Fibroblast of skin of right biceps (primary cell): ENCODE results near the gene XPR1.
"Not testable (repeated sequence)": the region's sequence is repeated elsewhere in the genome, so short reads cannot be mapped to it uniquely, and the experiment has no call there.

ENCODE experiments used
- DNase-seq: peaks from one replicate; pipeline ENCODE4 v3.0.0-alpha.2; 2013

The XPR1 gene

DNA sequence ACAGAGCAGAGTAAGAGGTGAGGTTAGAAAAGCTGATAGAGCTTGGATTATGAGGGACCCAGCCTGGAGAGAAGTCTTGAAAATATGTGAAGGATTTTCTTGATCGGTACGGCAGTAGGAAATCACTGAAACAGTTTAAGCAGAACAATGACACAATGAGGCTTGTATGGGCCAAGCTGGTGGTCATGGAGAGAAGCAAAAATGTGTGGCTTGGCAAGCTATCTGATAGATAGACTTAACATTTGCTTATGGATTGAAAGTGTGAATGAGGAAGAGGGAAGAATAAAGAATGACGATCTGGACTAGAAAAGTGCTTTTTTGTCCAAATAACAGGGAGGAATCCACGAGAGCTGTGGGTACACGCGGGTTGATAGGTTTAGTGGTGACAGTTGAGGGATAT, 15.4 kb upstream of the XPR1 start:
- DNase-seq = peak; percentile 23

DNA sequence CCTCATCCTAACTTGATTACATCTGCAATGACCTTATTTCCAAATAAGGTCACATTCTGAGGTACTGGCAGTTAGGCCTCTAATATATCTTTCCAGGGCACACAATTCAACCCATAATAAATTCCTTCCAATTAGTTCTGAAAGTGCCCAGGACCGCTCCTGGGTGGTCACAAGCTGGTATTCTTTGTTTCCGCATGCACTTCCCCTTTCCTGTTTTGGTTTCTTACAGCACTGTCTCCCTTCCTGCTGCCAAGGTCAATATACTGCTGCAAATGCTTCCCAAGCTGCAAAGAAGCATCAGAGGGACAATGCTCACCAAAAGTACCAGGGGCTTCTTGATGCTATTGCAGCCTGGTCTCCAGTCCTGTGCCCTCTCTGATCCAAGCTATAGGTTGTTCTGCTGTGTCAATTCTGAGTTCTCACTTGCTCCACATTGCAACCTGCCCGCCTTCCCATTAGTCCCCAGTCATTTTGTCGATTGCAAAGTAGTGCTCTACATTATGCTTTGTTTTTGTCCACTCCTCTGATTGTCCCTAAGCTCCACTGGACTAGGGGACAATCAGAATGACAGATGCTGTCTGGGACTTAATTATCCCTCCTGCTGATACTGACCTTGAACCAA, 13.9 kb upstream of the XPR1 start:
- no peak for DNase-seq

DNA sequence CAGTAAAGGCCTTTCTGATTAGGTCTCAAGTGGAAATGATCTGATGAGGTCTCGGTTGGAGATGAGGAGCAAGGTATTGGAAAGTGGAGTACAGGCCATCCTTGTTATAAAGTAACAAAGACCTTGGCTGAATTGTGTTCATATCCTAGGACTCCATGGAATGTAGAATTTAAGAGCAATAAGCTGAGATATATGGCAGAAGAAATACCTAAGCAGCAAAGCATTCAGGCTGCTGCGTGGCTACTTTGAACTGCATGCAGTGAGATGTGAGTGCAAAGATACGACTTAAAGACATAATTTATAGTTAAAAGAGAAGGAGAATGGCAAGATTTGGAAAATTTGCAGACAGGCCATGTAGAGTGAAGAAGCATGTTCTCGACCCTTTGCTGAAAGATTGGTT, 11.2 kb upstream of the XPR1 start:
- no peak for DNase-seq

DNA sequence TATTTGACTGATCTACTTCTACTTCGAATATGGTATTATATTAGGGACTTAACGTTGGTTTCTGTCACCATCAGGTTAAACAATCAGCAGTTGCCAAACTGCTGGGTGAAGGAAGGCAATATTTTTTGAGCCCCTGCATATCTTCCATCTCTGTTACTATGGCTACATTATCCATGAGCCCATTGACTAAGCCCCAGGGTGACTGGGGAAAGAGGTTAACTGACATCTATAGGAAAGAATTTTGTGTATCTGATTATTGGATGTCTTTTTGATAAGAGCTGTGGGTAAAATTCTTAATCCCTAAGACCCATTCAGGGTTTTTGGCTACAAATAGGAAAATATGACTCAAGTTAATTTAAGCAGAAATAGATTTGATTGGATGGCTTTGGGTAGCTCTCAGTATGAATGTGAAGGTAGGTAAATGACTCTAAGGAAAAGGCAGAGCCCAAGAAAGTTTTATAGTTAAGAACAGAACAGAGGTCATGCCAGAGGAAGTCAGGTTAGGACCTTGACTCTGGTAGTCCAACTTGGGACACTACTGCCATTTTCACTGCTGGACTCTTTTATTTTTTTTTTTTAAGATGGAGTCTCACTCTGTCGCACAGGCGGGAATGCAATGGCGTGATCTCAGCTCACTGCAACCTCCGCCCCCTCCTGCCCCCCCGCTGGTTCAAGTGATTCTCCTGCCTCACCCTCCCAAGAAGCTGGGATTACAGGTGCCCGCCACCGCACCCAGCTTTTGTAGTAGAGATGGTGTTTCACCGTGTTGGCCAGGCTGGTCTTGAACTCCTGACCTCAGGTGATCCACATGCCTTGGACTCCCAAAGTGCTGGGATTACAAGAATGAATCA, 8.9 kb upstream of the XPR1 start:
- no peak for DNase-seq

DNA sequence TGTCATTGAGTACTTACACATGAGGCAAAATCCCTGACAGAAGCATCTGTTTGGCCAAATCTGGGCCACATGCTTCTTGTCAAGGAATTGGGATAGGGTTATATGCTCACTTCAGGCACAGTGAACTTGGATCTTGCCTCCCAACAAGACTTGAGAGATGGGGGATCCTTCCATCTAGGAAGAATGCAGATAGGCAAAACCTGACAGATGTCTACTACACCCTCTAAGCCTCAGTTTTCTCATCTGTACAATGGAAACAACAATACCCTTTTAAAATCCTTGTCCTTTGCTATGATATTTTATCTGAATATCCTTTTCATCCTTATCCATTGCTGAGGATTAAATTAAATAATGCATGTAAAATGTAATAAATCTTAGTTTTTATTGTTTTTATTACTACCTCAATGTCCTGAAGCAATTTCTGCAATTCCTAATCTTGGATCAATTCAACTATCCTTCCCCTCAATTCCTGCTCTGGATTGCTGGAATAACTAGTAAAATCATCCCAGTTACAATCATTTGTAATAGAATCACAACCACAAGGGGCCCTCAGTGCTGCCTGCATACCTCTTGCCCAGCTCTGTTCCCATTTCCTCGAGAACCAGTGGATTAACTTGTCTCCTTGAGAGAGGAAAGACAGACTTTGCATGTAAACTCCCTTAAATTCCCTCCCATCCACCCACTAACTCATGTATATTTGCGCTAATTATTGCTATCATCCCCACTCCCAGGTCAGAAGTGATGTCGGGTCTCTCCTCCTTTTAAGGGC, 8.1 kb upstream of the XPR1 start:
- peak; percentile 20 for DNase-seq

DNA sequence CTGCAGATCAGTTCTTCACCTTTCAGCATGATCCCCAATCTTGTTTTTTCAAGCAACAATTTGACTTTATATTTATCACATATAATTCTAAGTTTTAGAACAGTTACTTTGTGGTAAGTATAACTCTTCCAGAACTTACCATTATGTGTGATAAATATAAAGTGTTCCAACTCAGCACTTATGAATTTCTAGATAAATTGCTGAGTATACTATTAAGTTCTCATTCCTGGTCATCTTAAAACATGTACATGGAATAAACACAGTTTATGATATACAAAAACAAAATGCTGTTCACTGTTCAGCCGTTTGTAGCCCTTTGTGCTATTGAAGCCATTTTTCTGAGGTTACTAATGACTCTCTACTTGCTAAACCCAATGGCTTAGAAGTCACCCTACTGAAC, 5.1 kb upstream of the XPR1 start:
- DNase-seq = no peak

DNA sequence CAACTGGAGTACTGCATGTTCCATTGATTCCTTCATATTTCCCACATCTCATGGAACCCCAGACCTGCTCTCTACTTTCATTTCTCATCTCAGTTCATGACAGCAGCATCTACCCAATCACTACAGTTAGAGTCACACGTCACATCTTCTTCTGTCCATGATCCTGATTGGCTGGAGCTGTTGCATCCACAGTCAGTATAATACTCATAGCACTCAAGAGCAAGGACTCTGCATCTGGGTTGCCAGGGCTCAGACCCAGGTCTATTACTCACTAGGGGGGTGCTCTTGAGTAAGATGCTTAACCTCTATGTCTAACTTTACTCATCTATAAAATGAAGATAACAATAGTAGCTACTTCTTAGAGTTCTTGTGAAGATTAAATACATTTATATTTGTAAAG, 4.4 kb upstream of the XPR1 start:
- peak; percentile 16 for DNase-seq

DNA sequence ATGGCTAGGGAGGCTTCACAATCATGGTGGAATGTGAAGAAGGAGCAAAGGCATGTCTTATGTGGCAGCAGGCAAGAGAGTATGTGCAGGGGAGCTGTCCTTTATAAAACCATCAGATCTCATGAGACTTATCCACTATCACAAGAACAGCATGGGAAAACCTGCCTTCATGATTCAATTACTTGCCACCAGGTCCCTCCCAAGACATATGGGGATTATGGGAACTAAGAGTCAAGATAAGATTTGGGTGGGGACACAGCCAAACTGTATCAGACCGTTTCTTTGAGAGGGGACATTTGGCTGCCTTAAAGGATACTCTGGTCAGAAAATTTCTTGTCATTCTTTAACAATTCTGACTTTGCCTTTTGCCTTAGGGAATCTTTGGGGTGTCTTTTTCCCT, 3.2 kb upstream of the XPR1 start:
- no peak for DNase-seq

DNA sequence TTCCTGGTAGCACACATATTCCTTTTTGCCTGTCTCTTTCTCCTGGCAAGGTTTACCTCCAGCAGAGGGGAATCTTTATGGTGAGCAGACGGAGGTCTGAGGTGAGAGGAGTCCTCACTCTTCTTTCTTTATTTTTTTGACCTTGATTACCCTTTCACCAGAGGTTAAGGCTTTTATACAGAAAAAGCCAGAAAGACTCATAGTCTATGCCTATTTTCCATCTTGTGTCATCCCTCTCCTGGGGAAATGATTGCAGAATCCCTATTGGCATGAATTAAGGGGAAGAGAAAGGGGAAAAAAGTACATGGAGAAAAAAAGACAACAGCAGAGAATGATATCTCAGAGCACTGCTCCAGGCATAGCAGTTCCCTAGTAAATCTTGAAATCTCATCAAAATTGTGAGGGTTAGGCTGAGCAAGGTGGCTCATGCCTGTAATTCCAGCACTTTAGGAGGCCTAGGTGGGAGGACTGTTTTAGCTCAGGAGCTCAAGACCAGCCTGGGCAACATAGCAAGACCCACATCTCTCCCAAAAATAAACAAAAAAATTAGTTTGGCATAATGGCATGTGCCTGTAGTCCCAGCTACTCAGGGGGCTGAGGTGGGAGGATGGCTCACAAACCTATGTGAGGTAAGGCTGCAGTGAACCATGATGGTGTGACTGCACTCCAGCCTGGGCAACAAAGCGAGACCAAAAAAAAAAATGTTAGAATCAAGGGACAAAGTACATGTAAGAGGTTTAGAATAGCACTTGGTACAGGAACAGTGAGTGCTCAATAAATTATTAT, 1.2 kb upstream of the XPR1 start:
- no peak for DNase-seq

DNA sequence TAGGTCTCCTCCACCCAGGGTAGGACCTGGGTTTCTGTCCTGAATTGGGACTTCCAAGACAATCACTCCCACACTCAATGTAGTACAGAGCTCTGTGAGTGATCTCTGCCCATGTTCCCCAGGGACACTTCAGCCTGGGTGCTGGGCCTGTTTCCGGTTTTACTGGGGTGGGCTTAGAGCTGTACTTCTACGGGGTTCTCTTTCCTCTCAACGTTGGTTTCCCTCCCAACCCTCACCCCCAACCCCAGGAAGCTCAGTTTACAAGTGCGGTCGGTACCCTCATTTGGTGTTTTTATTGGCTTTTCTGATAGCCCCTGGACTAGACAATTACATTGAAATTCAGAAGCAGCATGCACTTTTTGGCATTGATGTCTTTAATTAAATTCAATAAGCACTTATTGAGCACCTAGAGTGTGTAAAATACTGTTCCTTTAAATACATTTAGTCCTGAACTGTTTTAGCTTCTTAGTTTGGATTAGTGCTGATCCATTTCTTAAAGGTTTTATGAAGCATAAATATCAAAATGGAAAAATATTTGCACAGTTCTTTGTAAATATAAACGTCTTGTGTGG, 542 bp upstream of the XPR1 start:
- no peak for DNase-seq

DNA sequence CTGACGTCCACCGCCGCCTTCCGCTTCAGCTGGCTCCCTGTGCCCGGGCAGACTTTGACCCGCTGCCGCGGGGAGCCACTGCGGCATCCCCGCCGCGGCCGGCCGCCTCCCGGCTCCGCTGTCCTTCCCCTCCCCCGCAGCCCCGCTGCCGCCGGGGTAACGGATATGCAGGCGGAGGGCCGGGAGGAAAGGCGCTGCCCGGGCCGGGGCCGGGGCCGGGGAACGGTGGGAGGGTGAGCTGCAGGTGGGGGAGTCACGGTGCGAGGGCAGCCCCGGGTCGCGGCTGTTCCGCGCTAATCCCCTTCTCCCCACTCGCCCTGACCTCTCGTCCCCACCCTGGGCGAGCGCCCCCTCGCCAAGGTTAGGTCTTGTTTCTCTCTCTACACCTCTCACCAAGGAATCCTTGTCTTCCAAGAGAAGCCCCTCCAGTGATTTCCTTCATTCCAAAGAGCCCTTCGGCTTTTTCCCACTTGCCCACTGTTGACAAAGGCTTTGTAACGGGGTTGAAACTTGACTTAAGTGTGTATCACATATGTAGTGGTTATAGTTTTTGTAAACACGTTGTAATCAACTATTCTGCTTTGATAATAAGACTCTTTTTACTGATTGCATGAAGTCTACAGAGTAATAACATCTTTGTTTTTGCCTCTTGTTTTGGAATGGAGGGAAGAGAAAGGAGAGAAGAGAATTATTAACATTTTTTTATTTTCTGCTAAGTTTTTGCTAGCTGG, 669 bp downstream of the XPR1 start:
- no peak for DNase-seq

DNA sequence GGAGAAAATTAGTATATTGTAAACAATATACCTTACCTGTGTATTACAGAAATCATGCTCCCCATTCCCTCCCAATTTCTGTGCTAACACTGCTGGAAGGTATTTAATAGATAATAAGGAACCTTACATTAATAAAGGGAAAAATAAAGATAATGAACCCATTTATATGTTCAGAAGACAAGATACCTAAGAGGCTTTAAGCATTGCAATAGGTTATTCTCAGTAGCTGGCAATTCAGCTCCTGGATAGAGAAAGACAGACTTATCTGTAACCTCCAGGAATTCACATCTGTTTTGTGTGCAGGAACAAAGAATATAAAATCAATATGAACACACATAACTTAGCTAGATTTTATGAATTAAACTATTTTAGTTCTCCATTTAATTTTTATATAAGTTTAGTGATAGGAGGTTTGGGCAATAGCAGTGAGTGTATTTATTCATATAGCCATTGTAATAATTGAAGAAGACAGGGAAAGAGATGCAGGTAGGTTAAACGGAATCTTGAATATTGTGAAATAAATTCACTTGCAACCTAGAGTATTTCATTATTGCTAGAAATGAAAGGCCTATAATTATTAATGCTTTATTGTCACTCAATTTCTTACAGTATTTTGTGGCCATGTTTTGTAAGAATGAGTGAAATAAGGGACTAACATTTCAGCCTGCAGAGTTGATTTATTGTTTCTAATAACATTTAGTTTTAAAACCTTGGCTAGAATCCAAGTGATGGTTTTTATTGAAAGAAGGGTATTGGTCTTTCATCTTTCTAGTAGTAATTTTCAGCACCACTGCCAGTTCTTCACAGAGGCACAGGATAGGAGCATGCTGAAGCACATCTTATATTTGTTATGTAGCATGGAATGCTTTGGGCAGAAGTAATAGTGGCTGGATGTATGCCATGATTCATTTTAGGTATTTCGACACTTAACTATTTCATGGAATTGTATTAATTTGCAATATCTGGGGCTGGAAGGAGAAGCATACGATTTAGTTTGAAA, 1.5 kb downstream of the XPR1 start:
- peak; percentile 58 for DNase-seq

DNA sequence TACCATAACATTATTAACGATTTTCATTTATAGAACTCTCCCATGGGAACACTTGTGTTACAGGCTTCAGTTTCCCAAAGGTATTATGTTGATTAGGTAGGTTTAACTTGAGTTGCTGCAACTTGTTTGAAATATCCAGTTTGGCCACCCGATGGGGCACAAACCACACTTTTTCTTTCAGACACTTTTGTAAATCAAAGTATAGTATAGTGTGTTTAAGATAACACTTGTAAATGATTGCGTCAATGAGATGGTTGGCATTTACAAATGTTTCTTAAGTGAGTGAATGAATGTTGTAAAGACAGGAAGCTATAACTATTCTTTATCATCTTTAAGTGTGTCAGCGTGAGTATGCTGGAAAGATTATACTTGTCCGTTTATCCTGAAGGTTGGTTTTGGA, 4.3 kb downstream of the XPR1 start:
- DNase-seq = no peak

DNA sequence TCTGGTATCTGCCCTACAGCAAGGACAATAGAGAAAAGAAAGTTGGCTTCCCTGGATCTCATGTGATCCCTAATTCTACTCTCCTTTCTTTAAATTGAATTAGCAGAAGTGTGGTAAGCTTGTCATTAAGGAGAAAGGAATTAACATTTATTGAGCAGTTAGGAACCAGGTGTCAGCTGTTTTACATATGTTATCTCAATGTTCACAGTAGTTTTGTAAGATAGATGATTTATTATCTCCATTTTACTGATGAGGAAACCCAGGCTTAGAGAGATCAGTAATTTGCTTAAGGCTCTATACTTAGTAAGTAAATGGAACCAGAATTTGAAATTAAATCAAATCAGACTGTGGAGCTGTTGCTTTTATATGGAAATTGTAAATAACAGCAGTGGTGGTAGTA, 8.0 kb downstream of the XPR1 start:
- no peak for DNase-seq

DNA sequence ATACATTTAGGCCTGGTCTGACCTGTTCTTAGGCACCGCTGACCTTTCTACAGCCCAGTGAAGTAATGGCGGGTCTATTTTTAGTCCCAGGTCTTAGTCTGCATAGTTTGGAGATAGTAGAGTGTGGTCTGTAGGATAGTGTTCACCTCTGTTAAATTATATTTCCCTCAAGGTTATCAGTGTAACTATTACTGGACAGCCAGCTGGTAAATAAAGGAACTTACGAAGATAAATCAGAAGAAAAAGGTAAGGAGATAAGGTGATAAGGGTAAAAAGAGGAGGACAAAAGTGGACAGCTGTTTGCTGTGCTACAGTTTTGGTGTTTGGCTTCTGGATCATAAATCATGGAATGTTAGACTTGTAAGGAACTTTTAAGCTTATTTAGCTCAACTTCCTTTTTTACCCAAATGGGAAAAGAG, 8.7 kb downstream of the XPR1 start:
- no peak for DNase-seq

DNA sequence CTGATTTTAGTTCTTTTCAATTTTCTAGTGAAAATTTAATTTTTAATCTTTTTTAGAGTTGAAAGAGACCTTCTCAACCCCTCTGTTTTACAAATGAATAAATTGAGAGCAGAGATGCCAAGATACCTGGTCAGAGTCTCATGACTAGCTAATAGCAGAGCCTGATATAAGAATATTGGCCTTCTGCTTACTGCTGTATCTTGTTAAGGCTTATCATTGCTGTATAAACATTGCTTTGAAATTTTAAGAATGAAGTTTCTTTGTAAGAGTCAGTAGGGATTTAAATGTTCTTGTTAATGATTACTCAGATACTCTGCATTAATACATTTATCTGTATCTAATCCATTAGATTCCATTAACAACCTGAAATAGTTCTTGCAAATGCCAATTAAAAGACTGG, 9.8 kb downstream of the XPR1 start:
- no peak for DNase-seq

DNA sequence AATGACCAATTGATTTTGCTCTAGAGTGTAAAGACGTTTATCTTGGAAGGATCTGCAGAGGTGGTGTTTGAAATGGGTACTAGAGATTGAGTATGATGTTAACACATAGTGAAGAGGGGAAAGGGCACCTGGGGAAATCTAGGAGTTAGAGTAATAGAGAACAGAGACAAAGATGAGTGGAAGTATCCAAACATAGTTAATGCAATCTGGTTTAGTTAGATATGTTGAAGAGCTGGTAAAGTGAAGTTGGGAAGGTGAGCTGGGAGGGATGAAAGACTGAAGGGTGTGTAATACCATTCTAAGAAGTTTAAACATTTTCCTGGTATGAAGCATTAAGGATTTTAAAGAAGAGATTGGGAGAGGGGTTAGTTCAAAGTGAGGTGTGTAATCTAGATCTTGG, 11.0 kb downstream of the XPR1 start:
- no peak for DNase-seq

DNA sequence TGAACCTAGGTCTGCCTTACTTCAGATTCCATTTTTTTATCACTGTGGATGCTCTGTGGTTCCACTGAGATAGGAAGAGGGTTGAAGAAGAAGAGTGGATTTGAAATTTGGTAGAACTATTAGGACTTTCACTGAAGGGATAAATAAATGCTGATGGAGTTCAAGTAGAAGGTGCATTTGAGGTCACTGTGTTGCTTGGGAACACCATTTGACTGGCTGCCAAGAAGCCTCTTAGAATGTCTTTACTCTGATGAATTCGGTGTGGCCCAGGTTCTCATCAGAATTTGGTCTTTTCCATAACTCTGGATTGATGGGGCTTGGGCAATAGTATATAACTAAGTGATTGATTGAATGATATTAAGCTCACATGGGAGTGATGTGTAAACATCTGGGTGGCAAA, 11.9 kb downstream of the XPR1 start:
- DNase-seq = peak; percentile 34

DNA sequence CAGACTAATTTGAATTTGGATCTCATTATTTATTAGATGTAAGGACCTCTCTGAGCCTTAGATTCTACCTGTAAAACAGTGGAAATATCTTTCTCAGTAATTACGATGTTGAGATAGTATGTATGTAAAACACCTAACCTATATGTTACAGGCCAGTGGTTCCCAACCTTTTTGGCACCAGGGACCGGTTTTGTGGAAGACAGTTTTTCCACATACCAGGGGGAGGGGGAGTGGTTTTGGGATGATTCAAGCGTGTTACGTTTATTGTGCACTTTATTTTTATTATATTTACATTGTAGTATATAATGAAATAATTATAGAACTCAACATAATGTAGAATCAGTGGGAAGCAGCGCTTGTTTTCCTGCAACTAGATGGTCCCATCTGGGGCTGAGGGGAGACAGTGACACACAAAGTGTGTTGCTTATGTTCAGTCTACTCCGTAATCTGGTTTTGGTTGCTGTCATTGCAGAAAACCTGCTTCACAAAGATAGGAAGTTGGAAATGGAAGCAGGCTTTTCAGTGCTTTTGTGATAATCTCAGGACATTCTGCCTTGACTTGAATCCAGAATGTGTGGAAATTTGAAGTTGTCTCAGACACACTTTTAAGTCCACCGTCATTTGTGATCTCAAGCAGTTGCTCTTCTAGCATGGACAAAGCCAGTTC, 12.8 kb downstream of the XPR1 start:
- no peak for DNase-seq

DNA sequence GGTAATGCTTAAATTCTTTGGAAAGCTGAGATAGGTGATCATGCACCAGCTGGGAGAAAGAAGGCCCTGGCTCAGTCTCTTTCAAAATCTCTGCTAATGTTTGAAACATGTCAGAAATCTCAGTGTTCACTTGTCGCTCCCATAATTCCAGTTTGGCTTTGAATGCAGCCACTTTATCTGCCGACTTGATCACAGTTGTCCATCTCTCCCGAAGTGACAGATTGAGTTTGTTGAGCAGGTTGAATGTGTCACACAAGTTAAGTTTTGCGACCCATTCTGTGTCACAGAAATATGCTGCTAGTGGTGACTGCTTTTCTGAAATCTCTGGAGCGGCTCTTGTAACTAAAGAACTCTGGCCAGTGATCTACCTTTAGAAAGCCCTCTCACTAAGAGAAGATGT, 13.4 kb downstream of the XPR1 start:
- DNase-seq = not testable (repeated sequence)
